ENCODE measurements around the gene SCN4B.
"Not testable (repeated sequence)": the region's sequence is repeated elsewhere in the genome, so short reads cannot be mapped to it uniquely, and the experiment has no call there.

Gene SCN4B

GRCh38 chr11:118152552-118153471, at the start of gene SCN4B:
SCN4B (minus strand) TSS chr11:118152823; CDS start chr11:118152673, 150 bp downstream.
- DNase-seq = no peak

- DNase-seq = peak; percentile 57
Measured at GRCh38 chr11:118201966-118202365, 49.3 kb upstream of the SCN4B start.

- DNase-seq = no peak
Measured at GRCh38 chr11:118200901-118201680, 48.5 kb upstream of the SCN4B start.

GRCh38 chr11:118200497-118200896, 47.9 kb upstream of the SCN4B start:
- no peak for DNase-seq

GRCh38 chr11:118199135-118199534, 46.5 kb upstream of the SCN4B start:
- DNase-seq = no peak

- peak; percentile 91 for DNase-seq
Measured at GRCh38 chr11:118198370-118198769, 45.7 kb upstream of the SCN4B start.

- DNase-seq = no peak
Measured at GRCh38 chr11:118194835-118195627, 42.4 kb upstream of the SCN4B start.

GRCh38 chr11:118193910-118194566, 41.4 kb upstream of the SCN4B start:
- no peak for DNase-seq

GRCh38 chr11:118192817-118193216, 40.2 kb upstream of the SCN4B start:
- DNase-seq = not testable (repeated sequence)

- not testable (repeated sequence) for DNase-seq
Measured at GRCh38 chr11:118190942-118191506, 38.4 kb upstream of the SCN4B start.

GRCh38 chr11:118186346-118187107, 33.9 kb upstream of the SCN4B start:
- peak; percentile 38 for DNase-seq

GRCh38 chr11:118184784-118185579, 32.4 kb upstream of the SCN4B start:
- peak; percentile 64 for DNase-seq

GRCh38 chr11:118183691-118184090, 31.1 kb upstream of the SCN4B start:
- not testable (repeated sequence) for DNase-seq

GRCh38 chr11:118180300-118180703, 27.7 kb upstream of the SCN4B start:
- DNase-seq = peak; percentile 69

GRCh38 chr11:118176778-118177134, 24.1 kb upstream of the SCN4B start:
- no peak for DNase-seq

- no peak for DNase-seq
Measured at GRCh38 chr11:118175993-118176777, 23.6 kb upstream of the SCN4B start, which contains the start of gene SCN2B. SCN2B (minus strand) TSS chr11:118176639; CDS start chr11:118176431, 208 bp downstream.

GRCh38 chr11:118175031-118175992, 22.7 kb upstream of the SCN4B start:
- no peak for DNase-seq

GRCh38 chr11:118174006-118174567, 21.5 kb upstream of the SCN4B start:
- no peak for DNase-seq

Data from OCI-M1 (cell line).